Nephron (organoid): Measurements from ENCODE around the gene IRGC.

ENCODE experiments used
- H3K27ac Mint-ChIP-seq, 3 experiments: 2 replicates each; pipeline ENCODE4 v1.8.0; 2020; ENCODE audit warnings: mixed read lengths in 3 of 3, mild to moderate bottlenecking in 2 of 3, moderate library complexity in 1 of 3
- H3K27me3 Mint-ChIP-seq: 2 replicates; pipeline ENCODE4 v1.8.0; 2021; ENCODE audit warnings: low read depth, mild to moderate bottlenecking, moderate library complexity, mixed read lengths
- H3K36me3 Mint-ChIP-seq: 2 replicates; pipeline ENCODE4 v1.8.0; 2020; ENCODE audit warnings: low read depth, mixed read lengths
- H3K4me1 Mint-ChIP-seq: 2 replicates; pipeline ENCODE4 v1.8.0; 2020; ENCODE audit warnings: mixed read lengths
- H3K4me3 Mint-ChIP-seq, 3 experiments: 2 replicates each; pipeline ENCODE4 v1.8.0; 2020; ENCODE audit warnings: mild to moderate bottlenecking in 3 of 3, mixed read lengths in 3 of 3, moderate library complexity in 2 of 3
- H3K9me3 Mint-ChIP-seq: 2 replicates; pipeline ENCODE4 v1.8.0; 2020; ENCODE audit warnings: mixed read lengths
- TF ChIP-seq, protein P1 (sequence below), 3 experiments: fragments of 200-600 bp; sonication (generic); IDR thresholded peaks; one replicate each; pipeline ENCODE4 v1.5.0; 2021; ENCODE audit warnings: antibody characterized with exemption in 3 of 3; ENCODE audit not compliant: unreplicated experiment in 3 of 3

Gene IRGC

DNA sequence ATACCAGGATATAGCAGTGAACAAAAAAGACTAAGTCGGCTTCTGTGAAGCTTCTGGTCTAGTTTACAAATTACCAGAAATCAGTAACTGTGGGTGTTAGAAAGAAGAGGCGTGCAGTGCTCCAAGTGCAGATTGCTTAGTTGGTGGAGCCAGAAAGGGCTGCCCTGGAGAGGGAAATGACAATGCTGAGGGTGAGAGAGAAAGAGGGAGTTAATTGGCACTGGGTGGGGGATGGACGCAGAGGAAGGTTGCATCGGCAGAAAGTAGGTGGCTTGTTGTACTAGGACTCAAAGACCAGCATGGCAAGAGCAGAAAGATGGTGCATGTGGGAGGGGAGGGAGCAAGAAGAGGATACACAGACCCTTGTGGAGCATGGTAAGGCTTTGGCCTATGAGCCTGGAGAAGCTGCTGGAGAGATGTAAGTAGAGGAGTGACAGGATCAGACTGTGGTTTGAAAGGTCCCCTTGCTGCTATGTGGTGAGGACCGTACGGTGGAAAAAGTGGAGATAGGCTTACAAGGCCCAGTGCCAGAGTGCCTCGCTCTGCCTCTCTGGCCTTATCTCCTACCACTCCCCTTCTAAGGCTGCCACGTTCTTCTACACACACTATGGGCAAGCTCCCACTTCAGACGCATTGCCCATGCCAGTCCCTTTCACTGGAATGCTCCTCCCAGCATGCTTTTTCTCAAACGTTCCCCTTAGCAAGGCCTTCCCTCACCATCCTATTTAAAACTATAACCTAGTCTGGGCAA is 25.4 kb downstream of the IRGC start:
- H3K9me3 Mint-ChIP-seq = no peaks in the 10 kb centered on the region
- no peaks in the 10 kb centered on the region for H3K27me3 Mint-ChIP-seq
- H3K27ac Mint-ChIP-seq = no peak overlapping the region
- H3K36me3 Mint-ChIP-seq = peaks cover 81% of the 10 kb centered on the region
- TF ChIP-seq, protein P1, sequence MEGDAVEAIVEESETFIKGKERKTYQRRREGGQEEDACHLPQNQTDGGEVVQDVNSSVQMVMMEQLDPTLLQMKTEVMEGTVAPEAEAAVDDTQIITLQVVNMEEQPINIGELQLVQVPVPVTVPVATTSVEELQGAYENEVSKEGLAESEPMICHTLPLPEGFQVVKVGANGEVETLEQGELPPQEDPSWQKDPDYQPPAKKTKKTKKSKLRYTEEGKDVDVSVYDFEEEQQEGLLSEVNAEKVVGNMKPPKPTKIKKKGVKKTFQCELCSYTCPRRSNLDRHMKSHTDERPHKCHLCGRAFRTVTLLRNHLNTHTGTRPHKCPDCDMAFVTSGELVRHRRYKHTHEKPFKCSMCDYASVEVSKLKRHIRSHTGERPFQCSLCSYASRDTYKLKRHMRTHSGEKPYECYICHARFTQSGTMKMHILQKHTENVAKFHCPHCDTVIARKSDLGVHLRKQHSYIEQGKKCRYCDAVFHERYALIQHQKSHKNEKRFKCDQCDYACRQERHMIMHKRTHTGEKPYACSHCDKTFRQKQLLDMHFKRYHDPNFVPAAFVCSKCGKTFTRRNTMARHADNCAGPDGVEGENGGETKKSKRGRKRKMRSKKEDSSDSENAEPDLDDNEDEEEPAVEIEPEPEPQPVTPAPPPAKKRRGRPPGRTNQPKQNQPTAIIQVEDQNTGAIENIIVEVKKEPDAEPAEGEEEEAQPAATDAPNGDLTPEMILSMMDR (IDR thresholded peaks at IDR 0.05; ENCODE audit: unreplicated experiment in 3 of 3) = no peak
- H3K4me1 Mint-ChIP-seq = no peaks in the 10 kb centered on the region
- no peak overlapping the region for H3K4me3 Mint-ChIP-seq

DNA sequence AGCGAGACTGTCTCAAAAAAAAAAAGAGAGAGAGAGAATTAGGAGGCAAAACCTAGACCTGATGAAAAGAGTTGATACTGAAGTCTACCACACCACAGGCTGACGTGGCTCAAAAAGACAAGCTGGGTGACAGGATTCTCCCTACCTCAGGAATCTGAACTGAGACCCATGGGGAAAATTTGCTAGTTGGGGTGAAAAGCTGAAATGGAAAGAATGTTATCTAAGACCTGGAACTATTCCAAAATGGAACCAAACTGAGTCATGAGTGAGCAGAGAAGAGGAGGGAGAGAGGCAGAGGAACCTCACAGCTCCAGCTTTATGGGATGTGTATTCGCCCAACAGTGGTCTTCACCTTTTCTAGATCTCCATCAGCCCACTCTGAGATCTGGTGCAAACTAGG is 27.2 kb downstream of the IRGC start:
- Mint-ChIP-seq H3K4me3 (no peak overlapping the region), H3K9me3 (no peaks in the 10 kb centered on the region), H3K4me1 (no peaks in the 10 kb centered on the region), H3K36me3 (peaks cover 79% of the 10 kb centered on the region), H3K27ac (no peak overlapping the region), H3K27me3 (no peaks in the 10 kb centered on the region)
- TF ChIP-seq, protein P1 (IDR thresholded peaks at IDR 0.05; ENCODE audit: unreplicated experiment in 3 of 3) = no peak

DNA sequence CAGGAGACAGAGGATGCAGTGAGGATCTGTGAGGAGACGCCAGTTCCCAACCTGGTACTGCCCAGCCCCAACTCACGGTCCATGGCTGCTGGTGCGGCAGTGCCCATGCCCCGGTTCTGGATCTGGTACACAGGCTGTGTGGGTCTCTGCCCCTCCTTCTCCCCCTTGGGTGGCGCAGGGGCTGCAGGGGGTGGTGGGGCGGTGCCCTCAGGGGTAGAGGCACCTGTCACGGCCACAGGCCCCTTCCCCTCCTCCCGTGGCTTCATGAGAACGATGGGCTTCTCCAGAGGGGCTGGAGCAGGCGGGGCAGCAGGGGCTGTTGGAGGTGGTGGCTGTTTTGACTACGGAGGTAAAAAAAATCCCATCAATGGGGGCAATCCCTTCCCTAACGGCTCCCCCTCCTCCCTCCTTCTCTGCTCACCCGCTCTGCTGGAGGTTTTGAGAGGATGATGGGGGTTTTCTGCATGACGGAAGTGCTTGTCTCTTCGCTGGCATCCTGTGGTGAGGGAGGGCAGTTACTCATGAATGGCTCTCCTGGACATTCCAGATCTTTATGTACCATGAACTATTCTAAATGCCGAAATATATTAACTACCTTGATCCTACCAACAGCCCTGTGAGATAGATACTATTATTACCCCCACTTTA is 31.8 kb downstream of the IRGC start:
- TF ChIP-seq, protein P1 (IDR thresholded peaks at IDR 0.05; ENCODE audit: unreplicated experiment in 3 of 3) = no peak
- H3K4me3 Mint-ChIP-seq = no peak overlapping the region

GRCh38 chr19:43748205-43748594 is 32.3 kb downstream of the IRGC start:
- Mint-ChIP-seq H3K27me3 (no peaks in the 10 kb centered on the region), H3K4me1 (peaks cover 6% of the 10 kb centered on the region), H3K27ac (no peak overlapping the region), H3K36me3 (peaks cover 68% of the 10 kb centered on the region), H3K4me3 (no peak overlapping the region), H3K9me3 (no peaks in the 10 kb centered on the region)
- TF ChIP-seq, protein P1 (IDR thresholded peaks at IDR 0.05; ENCODE audit: unreplicated experiment in 3 of 3) = no peak

More for the DNA sequence above, 31.8 kb downstream of the IRGC start:
- H3K9me3 Mint-ChIP-seq = no peaks in the 10 kb centered on the region
- peaks cover 69% of the 10 kb centered on the region for H3K36me3 Mint-ChIP-seq
- H3K27me3 Mint-ChIP-seq = no peaks in the 10 kb centered on the region
- no peak overlapping the region for H3K27ac Mint-ChIP-seq
- H3K4me1 Mint-ChIP-seq = peaks cover under 1% of the 10 kb centered on the region

DNA sequence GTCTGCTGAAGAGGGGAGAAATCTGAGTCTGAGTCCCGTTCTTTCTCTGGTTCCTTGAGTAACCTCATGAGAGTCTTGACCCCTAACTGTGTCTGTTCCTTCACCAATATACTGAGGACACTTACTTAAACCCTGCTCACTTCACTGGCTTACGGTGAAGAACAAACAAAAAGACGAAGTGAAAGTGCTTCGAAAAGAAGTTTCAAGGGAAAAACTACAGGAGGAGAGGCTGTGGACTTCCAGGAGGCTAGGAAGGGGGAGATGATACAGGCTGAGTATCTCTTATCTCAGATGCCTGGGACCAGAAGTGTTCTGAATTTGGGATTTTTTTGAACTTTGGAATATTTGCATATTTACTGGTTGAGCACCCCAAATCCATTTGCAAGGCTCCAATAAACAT is 32.8 kb downstream of the IRGC start:
- TF ChIP-seq, protein P1 (IDR thresholded peaks at IDR 0.05; ENCODE audit: unreplicated experiment in 3 of 3) = no peak
- H3K27me3 Mint-ChIP-seq = no peaks in the 10 kb centered on the region
- peaks cover 66% of the 10 kb centered on the region for H3K36me3 Mint-ChIP-seq
- H3K9me3 Mint-ChIP-seq = no peaks in the 10 kb centered on the region
- H3K4me3 Mint-ChIP-seq = no peak overlapping the region
- peaks cover 6% of the 10 kb centered on the region for H3K4me1 Mint-ChIP-seq
- H3K27ac Mint-ChIP-seq = no peak overlapping the region
